Bronchial epithelial cell (primary cell): ENCODE measurements around the gene CRACDL. TPM values are rescaled to one million over a fixed set of nuclear protein-coding genes. Genes with fewer than 3 reads are reported as not detected.
A peak's percentile ranks its signal among the peaks of the same experiment; 100 is the strongest.

Experiments
- DNase-seq: peaks from one replicate; pipeline ENCODE4 v3.0.0-alpha.2; 2010; ENCODE audit warnings: low read depth
- FAIRE-seq: peaks from 2 replicates; lab custom pipeline; 2011; peaks lifted over from hg19 to GRCh38; lab: Jason Lieb, UNC
- H3K27me3 ChIP-seq: 2 replicates; pipeline ENCODE4 v1.5.1; 2011; ENCODE audit warnings: low read length; ENCODE audit not compliant: control insufficient read depth, insufficient read depth
- H3K36me3 ChIP-seq: 2 replicates; pipeline ENCODE4 v1.5.1; 2011; ENCODE audit warnings: low read length; ENCODE audit not compliant: control insufficient read depth, insufficient read depth
- H3K4me3 ChIP-seq: 2 replicates; pipeline ENCODE4 v1.5.1; 2011; ENCODE audit warnings: mild to moderate bottlenecking, low read depth, low read length, control low read depth
- total RNA-seq: library from RNA; depleted of rRNA; stranded (reverse); fragments of >200 nt; gene quantifications from 2 replicates; pipeline ENCODE4 v1.2.1, GENCODE V29; 2014
- TF ChIP-seq, protein P1 (sequence below): IDR thresholded peaks from 2 replicates; pipeline ENCODE4 v1.5.1; 2011; ENCODE audit warnings: mild to moderate bottlenecking, moderate library complexity, low read length, control low read depth, inconsistent platforms; ENCODE audit not compliant: insufficient read depth, severe bottlenecking

Gene CRACDL
- total RNA-seq, 1 donor from 2014 or later: 0.26 TPM

DNA sequence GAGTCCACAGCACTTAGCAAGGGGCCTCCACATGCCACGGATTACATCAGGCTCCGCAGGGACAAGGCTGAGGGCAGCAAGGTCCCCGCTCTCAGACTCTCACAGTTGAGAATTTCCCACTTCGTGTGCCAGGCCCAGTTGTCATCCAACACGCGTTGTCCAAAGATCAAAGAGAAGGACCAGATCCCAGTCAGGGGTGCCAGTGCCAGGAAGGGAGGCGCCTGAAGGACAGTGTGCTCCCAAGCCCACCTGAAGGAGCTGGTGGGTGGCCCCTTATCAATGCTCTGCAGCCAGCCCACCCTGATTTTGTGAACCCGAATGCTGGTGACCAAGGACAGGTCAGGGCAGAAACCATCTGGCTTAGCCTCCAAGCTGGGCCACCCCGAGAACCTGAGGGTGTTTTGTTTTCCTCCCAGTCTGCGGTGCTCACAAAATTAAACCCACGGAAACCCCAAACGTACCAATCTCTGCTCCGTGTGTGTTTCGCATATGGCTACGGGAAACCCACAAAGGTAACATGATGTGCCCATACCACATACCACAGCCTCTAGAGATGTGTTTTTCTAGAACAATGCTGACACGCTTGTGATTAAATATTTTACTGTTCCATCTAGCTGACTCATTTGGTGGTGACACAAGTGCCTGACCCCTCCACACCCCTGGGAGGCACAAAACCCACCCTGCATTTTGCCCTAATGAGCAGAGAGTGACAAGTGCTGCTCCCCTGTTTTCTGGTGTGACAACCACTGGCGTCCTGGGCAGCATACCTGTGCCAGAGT, 24.5 kb downstream of the CRACDL start:
- Histone ChIP-seq H3K27me3 (no peaks in the 10 kb centered on the region), H3K4me3 (no peak overlapping the region), H3K36me3 (no peaks in the 10 kb centered on the region)
- DNase-seq (peak; percentile 62), FAIRE-seq (peak; percentile 82)
- TF ChIP-seq, protein P1, sequence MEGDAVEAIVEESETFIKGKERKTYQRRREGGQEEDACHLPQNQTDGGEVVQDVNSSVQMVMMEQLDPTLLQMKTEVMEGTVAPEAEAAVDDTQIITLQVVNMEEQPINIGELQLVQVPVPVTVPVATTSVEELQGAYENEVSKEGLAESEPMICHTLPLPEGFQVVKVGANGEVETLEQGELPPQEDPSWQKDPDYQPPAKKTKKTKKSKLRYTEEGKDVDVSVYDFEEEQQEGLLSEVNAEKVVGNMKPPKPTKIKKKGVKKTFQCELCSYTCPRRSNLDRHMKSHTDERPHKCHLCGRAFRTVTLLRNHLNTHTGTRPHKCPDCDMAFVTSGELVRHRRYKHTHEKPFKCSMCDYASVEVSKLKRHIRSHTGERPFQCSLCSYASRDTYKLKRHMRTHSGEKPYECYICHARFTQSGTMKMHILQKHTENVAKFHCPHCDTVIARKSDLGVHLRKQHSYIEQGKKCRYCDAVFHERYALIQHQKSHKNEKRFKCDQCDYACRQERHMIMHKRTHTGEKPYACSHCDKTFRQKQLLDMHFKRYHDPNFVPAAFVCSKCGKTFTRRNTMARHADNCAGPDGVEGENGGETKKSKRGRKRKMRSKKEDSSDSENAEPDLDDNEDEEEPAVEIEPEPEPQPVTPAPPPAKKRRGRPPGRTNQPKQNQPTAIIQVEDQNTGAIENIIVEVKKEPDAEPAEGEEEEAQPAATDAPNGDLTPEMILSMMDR: no peak

- Histone ChIP-seq H3K36me3 (no peaks in the 10 kb centered on the region), H3K4me3 (no peak overlapping the region), H3K27me3 (no peaks in the 10 kb centered on the region)
- TF ChIP-seq, protein P1: no peak
- no peak for FAIRE-seq
- DNase-seq: no peak
These were observed 25.0 kb downstream of the CRACDL start for GRCh38 chr2:98911126-98911375.

- DNase-seq (no peak), FAIRE-seq (no peak)
- Histone ChIP-seq H3K27me3 (no peaks in the 10 kb centered on the region), H3K4me3 (no peak overlapping the region), H3K36me3 (no peaks in the 10 kb centered on the region)
- TF ChIP-seq, protein P1: no peak
These were observed 25.5 kb downstream of the CRACDL start for GRCh38 chr2:98910349-98911125.

GRCh38 chr2:98909317-98910211, 26.5 kb downstream of the CRACDL start:
- H3K36me3 ChIP-seq: no peaks in the 10 kb centered on the region
- TF ChIP-seq, protein P1: no peak
- H3K4me3 ChIP-seq: no peak overlapping the region
- DNase-seq: peak; percentile 48
- no peak for FAIRE-seq
- H3K27me3 ChIP-seq: no peaks in the 10 kb centered on the region

- H3K4me3 ChIP-seq: no peak overlapping the region
- DNase-seq: peak; percentile 59
- no peaks in the 10 kb centered on the region for H3K27me3 ChIP-seq
- no peaks in the 10 kb centered on the region for H3K36me3 ChIP-seq
- FAIRE-seq: no peak
- TF ChIP-seq, protein P1: no peak
These were observed 27.1 kb downstream of the CRACDL start for GRCh38 chr2:98908931-98909316.
